Right kidney (tissue), 9 donors: ENCODE data around the gene UPK3B.
"Not testable (repeated sequence)": the region's sequence is repeated elsewhere in the genome, so short reads cannot be mapped to it uniquely, and the experiment has no call there.

Experiments used
- DNase-seq: peaks from one replicate; pipeline ENCODE4 v3.0.0-alpha.2; 2016
- long read RNA-seq, 8 donors: transcript quantifications; one replicate each; lab custom pipeline, GENCODE V29; 2026

Gene UPK3B
- long read RNA-seq, donor 1, partial matches to known transcripts, result 0 of 1 reads
- long read RNA-seq, donor 1, other reads (novel, unspliced or antisense), result 0 of 1 reads
- long read RNA-seq, donor 2, result 0 reads
- long read RNA-seq, donor 3, result 0 reads
- long read RNA-seq, donor 4, result 0 reads
- long read RNA-seq, donor 5, result 0 reads
- long read RNA-seq, donor 6, result 0 reads
- long read RNA-seq, donor 7, result 0 reads
- long read RNA-seq, donor 8, result 0 reads

GRCh38 chr7:76509931-76510877 is at the start of gene UPK3B:
TSS of gene UPK3B (plus strand) at chr7:76510552. CDS start at chr7:76510653, 101 bp downstream.
- DNase-seq, result peak; percentile 18

- DNase-seq, result not testable (repeated sequence)
Measured at GRCh38 chr7:76460767-76461166, 49.6 kb upstream of the UPK3B start.

GRCh38 chr7:76461464-76462101 is 48.8 kb upstream of the UPK3B start, which contains the start of gene DTX2:
TSS of gene DTX2 (plus strand) at chr7:76461709. CDS start at chr7:76480510, 18,801 bp downstream.
- not testable (repeated sequence) for DNase-seq

GRCh38 chr7:76462271-76462882 is 48.0 kb upstream of the UPK3B start:
- DNase-seq, result not testable (repeated sequence)

- DNase-seq, result not testable (repeated sequence)
Measured at GRCh38 chr7:76464959-76465358, 45.4 kb upstream of the UPK3B start.

- DNase-seq, result not testable (repeated sequence)
Measured at GRCh38 chr7:76465950-76466349, 44.4 kb upstream of the UPK3B start.

GRCh38 chr7:76467743-76468404 is 42.5 kb upstream of the UPK3B start:
- DNase-seq, result not testable (repeated sequence)

- not testable (repeated sequence) for DNase-seq
Measured at GRCh38 chr7:76471556-76472221, 38.7 kb upstream of the UPK3B start.

- not testable (repeated sequence) for DNase-seq
Measured at GRCh38 chr7:76473097-76473496, 37.3 kb upstream of the UPK3B start.

- DNase-seq, result not testable (repeated sequence)
Measured at GRCh38 chr7:76476280-76476679, 34.1 kb upstream of the UPK3B start.

GRCh38 chr7:76476742-76477474 is 33.4 kb upstream of the UPK3B start:
- not testable (repeated sequence) for DNase-seq

- not testable (repeated sequence) for DNase-seq
Measured at GRCh38 chr7:76479628-76480027, 30.7 kb upstream of the UPK3B start.

GRCh38 chr7:76480403-76481253 is 29.7 kb upstream of the UPK3B start:
- DNase-seq, result not testable (repeated sequence)

- not testable (repeated sequence) for DNase-seq
Measured at GRCh38 chr7:76482660-76483059, 27.7 kb upstream of the UPK3B start.

GRCh38 chr7:76483081-76483480 is 27.3 kb upstream of the UPK3B start:
- not testable (repeated sequence) for DNase-seq

- DNase-seq, result not testable (repeated sequence)
Measured at GRCh38 chr7:76484456-76484855, 25.9 kb upstream of the UPK3B start.

- DNase-seq, result not testable (repeated sequence)
Measured at GRCh38 chr7:76485822-76486610, 24.3 kb upstream of the UPK3B start.

GRCh38 chr7:76486618-76487017 is 23.7 kb upstream of the UPK3B start:
- DNase-seq, result not testable (repeated sequence)
